ENCODE results near the gene GPR87. TPM values are rescaled to one million over a fixed set of nuclear protein-coding genes. Genes with fewer than 3 reads are reported as not detected.

Gene GPR87
- total RNA-seq, 4 donors from 2014 or later, result 14.7 to 44.3 (median 30.9) TPM

DNA sequence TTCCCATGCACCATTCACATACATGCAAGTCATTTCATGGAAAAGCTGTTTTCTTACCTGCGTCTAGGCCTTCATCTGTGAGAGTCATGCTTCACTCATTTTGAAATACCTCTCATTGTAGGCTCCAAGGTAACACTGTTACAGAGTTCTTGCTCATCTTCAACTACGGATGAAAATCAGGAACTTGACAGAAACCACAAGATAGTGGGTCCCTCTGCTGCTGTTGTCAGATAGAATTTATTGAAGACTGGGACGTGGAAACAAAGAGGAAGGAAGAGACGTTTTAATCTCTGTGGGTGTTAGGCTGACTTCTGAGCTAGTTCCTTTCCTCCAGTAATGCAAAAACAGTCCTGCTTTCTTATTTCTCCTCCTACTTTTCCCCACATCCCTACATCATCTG is 38.4 kb downstream of the GPR87 start, which contains the start of gene P2RY14:
TSS of gene P2RY14 (minus strand) at position 313 of the 400 bp plus-strand sequence. CDS start 64,226 bp downstream, outside the sequence.
- no peaks in the 10 kb centered on the region for H3K36me3 ChIP-seq
- peak within 1 kb of the TSS; percentile 17 for H3K4me3 ChIP-seq
- 64% methylated on average over 4 of the region's 4 CpGs for WGBS
- TF ChIP-seq, protein P1, sequence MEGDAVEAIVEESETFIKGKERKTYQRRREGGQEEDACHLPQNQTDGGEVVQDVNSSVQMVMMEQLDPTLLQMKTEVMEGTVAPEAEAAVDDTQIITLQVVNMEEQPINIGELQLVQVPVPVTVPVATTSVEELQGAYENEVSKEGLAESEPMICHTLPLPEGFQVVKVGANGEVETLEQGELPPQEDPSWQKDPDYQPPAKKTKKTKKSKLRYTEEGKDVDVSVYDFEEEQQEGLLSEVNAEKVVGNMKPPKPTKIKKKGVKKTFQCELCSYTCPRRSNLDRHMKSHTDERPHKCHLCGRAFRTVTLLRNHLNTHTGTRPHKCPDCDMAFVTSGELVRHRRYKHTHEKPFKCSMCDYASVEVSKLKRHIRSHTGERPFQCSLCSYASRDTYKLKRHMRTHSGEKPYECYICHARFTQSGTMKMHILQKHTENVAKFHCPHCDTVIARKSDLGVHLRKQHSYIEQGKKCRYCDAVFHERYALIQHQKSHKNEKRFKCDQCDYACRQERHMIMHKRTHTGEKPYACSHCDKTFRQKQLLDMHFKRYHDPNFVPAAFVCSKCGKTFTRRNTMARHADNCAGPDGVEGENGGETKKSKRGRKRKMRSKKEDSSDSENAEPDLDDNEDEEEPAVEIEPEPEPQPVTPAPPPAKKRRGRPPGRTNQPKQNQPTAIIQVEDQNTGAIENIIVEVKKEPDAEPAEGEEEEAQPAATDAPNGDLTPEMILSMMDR (IDR thresholded peaks at IDR 0.05), result no peak
- TF ChIP-seq POLR2A (IDR thresholded peaks at IDR 0.05) (no peak), POLR2AphosphoS5 (IDR thresholded peaks at IDR 0.05) (no peak), EP300 (IDR thresholded peaks at IDR 0.05) (no peak)
- H3K4me1 ChIP-seq, result peaks cover 3% of the 10 kb centered on the region
- no peaks in the 10 kb centered on the region for H3K27me3 ChIP-seq
- H3K27ac ChIP-seq, result no peak within 1 kb of the TSS
- no peaks in the 10 kb centered on the region for H3K9me3 ChIP-seq
- DNase-seq (ENCODE audit: low spot score in 2 of 2), result no peak

DNA sequence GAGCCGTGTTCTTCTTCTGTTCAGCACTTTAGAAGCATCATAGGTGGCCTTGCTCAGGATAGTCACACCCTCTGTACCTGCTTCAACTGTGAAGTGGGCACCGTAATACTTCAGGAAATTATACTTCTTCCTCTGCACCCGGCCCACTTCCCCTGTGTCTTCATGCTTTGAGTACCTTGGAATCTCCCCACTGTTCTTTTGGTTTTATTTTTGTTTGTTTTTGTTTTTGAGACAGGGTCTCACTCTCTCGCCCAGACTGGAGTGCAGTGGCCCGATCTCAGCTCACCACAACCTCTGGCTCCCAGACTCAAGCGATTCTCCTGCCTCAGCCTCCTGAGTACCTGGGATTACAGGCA is 40.0 kb downstream of the GPR87 start:
- DNase-seq (ENCODE audit: low spot score in 2 of 2), result no peak
- Histone ChIP-seq H3K4me3 (peak overlapping the region; percentile 6), H3K4me1 (no peaks in the 10 kb centered on the region), H3K27me3 (no peaks in the 10 kb centered on the region), H3K36me3 (no peaks in the 10 kb centered on the region), H3K9me3 (no peaks in the 10 kb centered on the region), H3K27ac (no peak overlapping the region)
- 81% methylated on average over 6 of the region's 6 CpGs for WGBS
- TF ChIP-seq POLR2AphosphoS5 (IDR thresholded peaks at IDR 0.05) (no peak), EP300 (IDR thresholded peaks at IDR 0.05) (no peak), POLR2A (IDR thresholded peaks at IDR 0.05) (no peak)
- TF ChIP-seq, protein P1 (IDR thresholded peaks at IDR 0.05), result no peak

DNA sequence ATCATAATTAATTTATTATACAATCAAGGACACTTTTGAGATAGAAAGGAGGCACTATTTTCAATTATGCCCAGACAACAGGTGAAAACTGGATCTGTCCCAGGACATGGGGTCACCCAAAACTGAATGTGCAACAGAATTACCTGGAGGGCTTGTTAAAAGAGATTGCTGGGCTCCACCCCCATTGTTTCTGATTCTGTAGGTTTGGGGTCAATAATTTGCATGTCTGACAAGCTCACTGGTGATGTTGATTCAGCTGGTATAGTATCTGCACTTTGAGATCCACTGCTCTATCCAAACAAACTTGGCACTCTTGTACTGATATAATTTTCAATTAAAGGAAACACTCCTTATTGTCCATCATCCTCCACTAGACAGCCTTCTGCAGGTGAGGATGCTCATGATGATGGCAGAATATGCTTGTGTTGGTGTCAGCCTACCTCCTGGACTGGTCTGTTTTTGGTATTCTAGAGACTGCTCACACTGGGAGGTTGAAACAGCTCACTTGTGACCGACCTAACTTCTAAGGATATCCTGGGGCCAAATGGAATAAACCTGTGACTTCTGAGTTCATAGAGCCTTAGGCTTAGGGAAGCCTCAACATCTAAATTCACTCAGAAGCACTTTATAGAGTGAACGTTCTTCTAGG is 40.5 kb downstream of the GPR87 start:
- DNase-seq (ENCODE audit: low spot score in 2 of 2), result no peak
- no peak overlapping the region for H3K27ac ChIP-seq
- no peaks in the 10 kb centered on the region for H3K36me3 ChIP-seq
- TF ChIP-seq POLR2A (IDR thresholded peaks at IDR 0.05), result no peak
- TF ChIP-seq, protein P1 (IDR thresholded peaks at IDR 0.05), result no peak
- no peak for TF ChIP-seq POLR2AphosphoS5 (IDR thresholded peaks at IDR 0.05)
- no peak for TF ChIP-seq EP300 (IDR thresholded peaks at IDR 0.05)
- H3K9me3 ChIP-seq, result no peaks in the 10 kb centered on the region
- WGBS, result 59% methylated on average over 2 of the region's 2 CpGs
- H3K4me3 ChIP-seq, result peak overlapping the region; percentile 6
- H3K4me1 ChIP-seq, result no peaks in the 10 kb centered on the region
- H3K27me3 ChIP-seq, result no peaks in the 10 kb centered on the region

DNA sequence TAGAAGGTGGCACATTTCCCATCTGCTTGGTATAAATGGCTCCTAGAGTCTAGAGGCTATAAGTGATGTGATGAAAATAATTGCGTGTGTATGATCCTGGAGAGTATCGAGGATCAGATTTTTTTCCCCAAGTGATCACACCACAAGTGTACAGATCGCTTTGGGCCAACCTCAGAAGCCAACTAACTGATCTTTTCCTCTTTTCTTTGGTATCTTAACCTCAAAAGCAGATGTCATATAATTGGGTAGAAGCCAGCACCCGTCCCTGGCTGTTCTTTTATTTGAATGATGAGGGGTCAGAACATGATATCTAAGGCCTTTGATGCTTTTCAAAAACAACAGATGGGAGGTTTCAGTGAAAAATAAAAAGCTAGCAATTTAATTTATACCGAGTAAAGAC is 41.5 kb downstream of the GPR87 start:
- H3K4me3 ChIP-seq, result no peak overlapping the region
- no peaks in the 10 kb centered on the region for H3K27me3 ChIP-seq

DNA sequence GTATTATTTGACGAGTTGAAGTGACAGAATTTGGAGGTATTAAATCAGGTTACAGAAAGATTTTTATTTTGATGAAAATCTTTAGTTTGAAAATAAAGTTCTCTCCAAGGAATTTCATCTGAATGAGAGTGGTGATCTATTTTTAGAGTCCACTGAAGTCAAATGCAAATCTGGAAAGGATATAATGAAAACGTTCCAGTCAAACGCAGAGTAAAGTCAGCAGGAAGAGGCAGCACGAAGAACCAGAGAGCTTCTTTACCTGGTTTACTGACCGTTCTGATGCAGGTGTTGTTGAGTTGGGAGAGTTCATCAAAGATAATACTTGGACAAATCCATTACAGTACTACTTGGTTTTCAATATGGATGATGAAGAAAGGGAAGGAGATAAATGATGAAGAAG is 47.0 kb downstream of the GPR87 start:
- H3K9me3 ChIP-seq, result no peaks in the 10 kb centered on the region
- H3K27me3 ChIP-seq, result no peaks in the 10 kb centered on the region
- WGBS, result 55% methylated on average over 5 of the region's 5 CpGs
- no peak for TF ChIP-seq POLR2A (IDR thresholded peaks at IDR 0.05)
- TF ChIP-seq, protein P1 (IDR thresholded peaks at IDR 0.05), result no peak
- no peak overlapping the region for H3K27ac ChIP-seq
- H3K4me3 ChIP-seq, result no peak overlapping the region
- H3K4me1 ChIP-seq, result peaks cover 3% of the 10 kb centered on the region
- no peak for DNase-seq (ENCODE audit: low spot score in 2 of 2)
- H3K36me3 ChIP-seq, result no peaks in the 10 kb centered on the region

More for the DNA sequence above, 41.5 kb downstream of the GPR87 start:
- Histone ChIP-seq H3K27ac (no peak overlapping the region), H3K36me3 (no peaks in the 10 kb centered on the region), H3K4me1 (no peaks in the 10 kb centered on the region), H3K9me3 (no peaks in the 10 kb centered on the region)
- DNase-seq (ENCODE audit: low spot score in 2 of 2), result no peak
- WGBS, result 80% methylated on average over 5 of the region's 5 CpGs
- TF ChIP-seq POLR2A (IDR thresholded peaks at IDR 0.05) (no peak), POLR2AphosphoS5 (IDR thresholded peaks at IDR 0.05) (no peak), EP300 (IDR thresholded peaks at IDR 0.05) (no peak)
